GM18526 (cell line): ENCODE measurements around the gene THEMIS.

ENCODE experiments used
- POLR2A ChIP-seq: IDR thresholded peaks from 3 replicates; pipeline ENCODE4 v1.6.1; 2011; ENCODE audit not compliant: insufficient read length; ENCODE audit errors: extremely low read depth

THEMIS gene

DNA sequence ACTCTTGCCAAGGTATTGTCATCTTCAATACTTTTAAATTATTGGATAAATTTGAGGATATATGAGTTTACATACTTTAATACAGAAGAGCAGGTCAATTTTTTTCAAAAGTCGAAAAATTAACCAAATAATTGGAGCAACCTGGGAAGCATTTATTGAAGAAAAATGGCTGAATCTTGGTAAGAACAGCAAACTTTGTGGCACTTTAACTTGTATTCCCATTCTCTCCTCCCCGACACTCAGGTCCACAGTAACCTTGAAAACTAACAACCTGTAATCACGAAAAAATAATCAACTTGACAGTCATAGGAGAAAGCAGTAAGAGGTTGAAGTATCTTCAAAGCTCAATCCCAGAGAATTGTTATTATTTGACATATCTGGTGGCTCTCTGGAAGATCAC lies 55.6 kb downstream of the THEMIS start:
- TF ChIP-seq POLR2A: no peak

DNA sequence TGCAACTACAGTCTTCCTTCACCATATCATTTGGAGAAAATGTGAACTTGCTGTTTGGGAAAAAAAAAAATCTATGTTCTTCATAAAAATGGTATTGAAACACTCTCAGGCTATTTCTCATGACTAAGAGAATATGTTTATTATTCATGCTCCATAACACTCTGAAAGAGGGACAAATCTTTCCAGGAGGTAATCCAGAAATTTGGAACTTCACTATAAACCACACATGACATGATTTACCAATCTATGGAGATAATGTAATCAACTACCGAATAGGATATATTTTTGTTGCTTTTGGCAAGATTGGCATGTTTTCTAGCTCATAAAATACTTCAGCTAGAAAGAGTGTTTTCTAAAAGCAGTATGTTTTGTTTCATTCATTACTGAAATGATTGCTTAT lies 56.3 kb downstream of the THEMIS start:
- TF ChIP-seq POLR2A: no peak

DNA sequence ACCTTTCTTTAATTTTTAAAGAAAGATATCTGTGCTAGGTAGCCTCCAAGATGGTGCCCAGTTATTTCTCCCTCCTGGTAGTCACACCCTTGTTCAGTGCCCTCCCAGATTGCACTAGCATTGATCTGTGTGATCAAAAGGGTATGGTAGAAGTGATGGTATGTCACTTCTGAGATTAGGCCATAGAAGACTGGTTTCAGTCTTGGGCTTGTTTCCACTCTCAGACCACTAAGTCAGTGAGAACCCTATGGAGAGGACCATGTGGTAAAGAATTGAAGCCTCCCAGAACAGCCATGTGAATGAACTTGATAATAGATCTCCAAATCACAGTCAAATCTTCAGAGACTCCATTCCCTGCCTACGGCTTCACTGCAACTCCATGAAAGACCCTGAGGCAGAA lies 57.3 kb downstream of the THEMIS start:
- no peak for TF ChIP-seq POLR2A

DNA sequence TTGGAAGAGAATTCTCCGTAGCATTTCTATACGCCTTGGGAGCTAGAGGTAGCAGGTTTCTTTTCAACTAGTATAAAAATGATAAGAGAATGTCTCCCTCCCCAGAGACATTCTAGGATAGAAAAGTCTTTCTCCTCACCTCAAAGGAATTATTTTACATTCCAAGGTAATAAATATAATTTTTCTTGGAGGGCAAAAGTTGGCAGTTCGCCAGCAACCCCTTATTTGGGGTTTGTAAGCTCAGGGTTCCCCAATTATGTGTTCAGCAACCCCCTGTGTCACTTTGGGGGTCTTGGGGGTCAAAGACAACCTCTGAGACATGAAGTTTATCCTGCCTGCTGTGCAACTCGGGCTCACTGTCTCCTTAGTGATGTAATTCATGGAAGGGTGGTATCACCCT lies 58.3 kb downstream of the THEMIS start:
- TF ChIP-seq POLR2A: no peak

DNA sequence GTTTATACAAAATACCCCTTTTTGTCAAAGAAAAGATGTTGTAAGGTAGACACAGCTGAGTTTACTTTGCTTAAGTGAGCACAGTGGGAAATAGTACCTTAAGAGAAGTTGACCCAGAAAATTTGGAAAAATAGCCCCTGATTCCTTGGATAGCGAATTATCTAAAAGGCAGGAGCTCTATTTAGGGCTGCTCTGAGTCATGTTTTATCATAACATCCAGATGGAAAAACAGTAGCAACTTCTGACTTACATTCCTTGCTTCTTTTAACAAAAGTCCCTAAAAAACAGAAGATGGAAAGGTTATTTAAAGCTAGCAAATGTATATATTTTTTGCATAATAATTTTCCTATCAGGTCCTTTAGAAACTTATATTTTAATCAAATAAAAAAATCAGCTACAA lies 59.0 kb downstream of the THEMIS start:
- no peak for TF ChIP-seq POLR2A

DNA sequence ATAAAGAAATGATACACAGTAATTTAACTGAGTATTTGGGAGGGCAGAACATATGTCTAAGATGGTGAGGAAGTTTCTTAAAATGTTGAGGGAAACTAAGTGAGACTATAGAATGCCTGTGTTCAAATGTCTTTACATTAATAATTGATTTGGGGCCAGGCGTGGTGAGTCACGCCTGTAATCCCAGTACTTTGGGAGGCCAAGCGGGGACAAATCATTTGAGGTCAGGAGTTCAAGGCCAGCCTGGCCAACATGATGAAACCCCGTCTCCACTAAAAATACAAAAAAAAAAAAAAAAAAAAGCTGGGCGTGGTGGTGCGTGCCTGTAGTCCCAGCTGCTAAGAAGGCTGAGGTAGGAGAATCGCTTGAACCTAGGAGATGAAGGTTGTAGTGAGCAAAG lies 66.7 kb downstream of the THEMIS start:
- no peak for TF ChIP-seq POLR2A

DNA sequence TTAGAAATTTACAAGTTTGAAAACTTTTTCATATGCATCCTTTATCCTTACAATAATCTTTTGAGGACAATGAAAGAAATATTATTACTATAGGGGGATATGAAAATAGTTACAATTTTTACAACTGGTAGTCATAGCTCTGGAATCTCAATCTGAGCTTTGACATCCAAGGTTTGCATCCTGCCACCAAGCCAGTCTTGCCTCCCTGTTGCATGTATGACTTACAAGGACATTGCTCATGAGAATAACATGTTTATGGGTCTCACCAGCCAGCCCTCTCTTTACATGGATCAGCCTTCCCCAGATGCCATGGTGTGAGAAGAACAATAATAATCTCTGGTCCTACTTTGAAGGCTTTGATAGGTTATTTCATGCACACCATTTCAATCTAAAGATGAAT lies 67.5 kb downstream of the THEMIS start:
- TF ChIP-seq POLR2A: no peak

DNA sequence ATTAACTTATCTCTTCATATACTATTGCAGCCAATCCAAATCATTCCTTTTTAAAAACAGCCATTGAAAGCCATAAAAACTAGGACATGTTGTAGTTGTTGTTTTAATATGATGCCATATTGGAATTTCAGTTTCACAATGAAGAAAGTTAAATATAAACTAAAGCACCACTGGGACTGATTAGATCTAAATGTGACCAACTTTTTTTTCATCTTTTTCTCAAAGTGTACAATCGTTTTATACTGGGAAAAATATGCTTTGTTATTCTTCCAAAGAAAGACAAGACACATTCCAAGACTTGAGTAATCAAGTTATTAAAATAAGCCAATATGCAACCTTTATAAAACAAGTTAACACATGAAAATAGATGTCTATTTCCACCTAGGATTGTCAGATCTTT lies 68.5 kb downstream of the THEMIS start:
- TF ChIP-seq POLR2A: no peak

DNA sequence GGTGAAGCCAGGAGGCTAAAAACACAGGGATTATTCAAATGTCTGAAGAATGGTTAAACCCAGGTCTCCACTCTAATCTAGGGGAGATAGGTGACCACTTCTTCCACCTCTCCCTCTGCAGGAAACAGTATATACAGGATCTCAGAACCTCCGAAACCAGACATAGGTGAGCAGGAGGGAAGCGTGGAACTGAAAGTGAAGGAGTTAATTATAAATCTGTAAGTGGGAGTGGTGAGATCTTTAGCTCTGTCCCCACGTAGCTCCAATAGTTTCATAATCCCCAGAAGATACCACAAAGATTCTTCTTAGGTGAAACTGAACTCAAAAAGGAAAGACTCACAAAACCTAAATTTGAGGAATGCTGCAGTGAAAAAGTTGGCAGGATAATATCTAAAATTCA lies 76.8 kb downstream of the THEMIS start:
- no peak for TF ChIP-seq POLR2A

DNA sequence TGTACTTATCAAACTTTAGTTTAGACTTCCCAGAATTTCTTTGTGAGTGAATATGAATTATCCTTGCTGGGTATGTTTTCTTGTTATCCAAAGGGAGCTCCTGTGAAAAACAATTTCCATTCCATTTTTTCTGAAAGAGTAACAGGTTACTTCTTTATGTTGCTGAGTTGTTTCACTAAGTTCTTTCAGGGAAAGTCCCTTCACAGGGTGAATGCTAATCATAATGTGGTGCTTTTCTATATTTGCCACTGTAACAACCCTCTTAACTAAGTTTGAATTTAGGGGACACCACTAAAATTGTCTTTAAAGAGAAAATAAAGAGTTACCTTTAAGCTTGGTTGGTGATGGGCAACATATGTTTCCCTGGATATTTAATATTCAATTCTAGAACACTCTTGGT lies 79.4 kb downstream of the THEMIS start:
- no peak for TF ChIP-seq POLR2A

DNA sequence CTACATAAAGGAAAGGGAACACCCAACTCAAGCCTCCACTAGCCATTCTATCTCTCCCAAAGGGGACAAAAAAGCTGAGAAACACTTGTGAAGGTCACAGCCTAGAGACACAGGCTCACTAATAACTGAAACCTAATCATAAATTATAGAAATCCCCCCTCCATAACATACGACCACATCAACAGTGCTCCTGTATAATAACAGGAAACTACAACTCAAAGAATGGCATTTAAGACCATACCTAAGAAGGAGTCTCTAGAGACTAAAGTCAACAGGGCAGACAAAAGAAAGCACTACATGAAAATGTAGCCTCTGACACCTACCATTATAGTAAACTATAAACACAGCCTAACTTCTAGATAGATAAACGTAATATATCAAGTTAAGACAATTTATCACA lies 82.7 kb downstream of the THEMIS start:
- TF ChIP-seq POLR2A: no peak

DNA sequence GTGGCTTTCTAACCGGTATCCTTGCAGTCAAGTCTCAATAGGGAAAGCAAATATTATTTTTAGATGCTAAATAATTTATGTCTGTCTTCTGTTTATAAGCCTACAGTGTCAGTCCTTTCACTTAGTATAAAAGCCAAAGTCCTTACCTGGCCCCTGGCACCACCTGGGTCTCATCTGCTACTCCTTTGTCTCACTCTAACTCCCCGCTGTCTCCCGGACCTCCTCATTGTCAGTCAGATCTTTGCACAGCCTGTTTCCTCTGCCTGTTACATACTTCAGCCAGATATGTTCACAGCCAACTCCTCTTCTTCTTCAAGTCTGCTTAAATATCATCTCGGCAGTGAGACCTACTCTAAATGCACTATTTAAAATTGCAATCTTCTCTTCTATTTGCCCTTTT lies 84.2 kb downstream of the THEMIS start:
- no peak for TF ChIP-seq POLR2A

DNA sequence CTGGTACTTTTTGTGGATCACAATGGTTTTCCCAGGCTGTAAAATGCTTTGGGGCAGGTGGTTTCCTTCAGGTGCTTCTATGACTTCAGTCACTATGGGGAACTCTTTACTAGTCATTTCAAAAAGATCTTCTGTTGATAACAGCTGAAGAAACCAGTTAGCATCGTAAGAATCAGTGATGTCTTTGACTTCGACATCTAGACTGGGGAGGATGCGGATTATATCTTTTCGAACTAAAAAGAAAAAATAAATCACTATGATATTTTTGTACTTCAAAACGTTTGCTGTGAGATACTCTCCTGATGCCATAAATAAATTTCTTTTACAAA lies 87.2 kb downstream of the THEMIS start:
- TF ChIP-seq POLR2A: no peak

DNA sequence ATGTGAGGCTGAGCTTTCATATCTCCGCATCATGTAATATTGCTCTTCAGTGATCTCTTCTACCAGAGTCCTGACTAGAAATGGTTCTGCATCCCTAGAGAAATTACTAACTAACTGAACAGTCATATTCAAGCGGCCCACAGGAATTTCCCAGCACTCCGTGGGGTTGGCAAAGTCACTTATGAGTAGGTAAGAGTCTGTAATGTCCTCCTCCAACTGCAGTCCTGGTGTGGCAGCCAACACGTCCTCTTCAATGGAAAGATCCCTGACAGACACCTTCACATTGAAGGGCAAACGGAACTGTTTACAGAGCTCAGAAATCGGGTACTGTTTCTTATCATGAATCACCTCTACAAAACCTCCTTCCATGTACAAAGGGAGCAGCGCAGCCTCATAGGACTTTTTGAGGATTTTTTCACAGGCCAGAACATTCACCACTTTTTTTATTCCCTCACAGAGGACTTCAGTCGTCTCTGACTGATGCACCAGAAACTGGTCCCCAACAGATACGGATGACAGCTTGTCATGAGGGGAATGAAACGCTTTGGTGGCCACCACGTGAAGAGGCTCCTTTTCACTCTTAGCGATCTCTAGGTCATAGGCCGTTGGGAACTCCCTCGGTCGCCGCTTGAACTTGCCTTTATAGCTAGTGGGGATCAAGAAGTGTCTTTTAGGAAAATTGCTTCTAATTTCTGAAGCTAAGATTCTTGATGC lies 87.7 kb downstream of the THEMIS start:
- TF ChIP-seq POLR2A: no peak

DNA sequence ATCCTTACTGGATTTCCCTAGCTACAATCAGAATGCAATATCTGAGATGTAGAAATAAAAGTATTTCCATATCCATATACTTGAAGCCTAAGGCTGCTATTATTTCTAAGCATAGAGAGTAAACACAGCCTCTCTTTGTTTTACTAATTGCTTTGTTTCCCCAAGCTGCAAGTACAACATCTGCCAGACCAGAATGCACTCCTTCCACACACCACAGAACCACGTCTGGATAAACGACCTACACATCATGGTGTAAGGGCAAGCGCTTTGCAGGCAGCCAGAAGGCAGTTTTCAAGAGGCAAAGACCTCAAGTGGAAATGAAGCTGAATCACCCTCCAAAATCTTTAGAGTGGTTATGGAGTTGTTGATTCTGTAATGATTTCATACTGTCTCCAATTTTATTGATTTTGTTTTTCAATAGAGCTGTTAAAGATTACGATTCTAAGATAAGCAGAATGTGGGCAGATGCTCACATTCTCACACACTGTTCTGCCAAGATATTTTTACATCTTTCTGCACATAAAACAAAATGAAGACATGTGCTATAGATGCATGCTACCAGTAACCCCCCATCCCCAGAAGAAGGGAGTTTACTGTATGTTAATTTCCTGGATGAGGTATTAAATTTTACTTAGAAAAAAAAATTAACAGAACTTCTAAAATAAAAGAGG lies 88.8 kb downstream of the THEMIS start:
- no peak for TF ChIP-seq POLR2A

DNA sequence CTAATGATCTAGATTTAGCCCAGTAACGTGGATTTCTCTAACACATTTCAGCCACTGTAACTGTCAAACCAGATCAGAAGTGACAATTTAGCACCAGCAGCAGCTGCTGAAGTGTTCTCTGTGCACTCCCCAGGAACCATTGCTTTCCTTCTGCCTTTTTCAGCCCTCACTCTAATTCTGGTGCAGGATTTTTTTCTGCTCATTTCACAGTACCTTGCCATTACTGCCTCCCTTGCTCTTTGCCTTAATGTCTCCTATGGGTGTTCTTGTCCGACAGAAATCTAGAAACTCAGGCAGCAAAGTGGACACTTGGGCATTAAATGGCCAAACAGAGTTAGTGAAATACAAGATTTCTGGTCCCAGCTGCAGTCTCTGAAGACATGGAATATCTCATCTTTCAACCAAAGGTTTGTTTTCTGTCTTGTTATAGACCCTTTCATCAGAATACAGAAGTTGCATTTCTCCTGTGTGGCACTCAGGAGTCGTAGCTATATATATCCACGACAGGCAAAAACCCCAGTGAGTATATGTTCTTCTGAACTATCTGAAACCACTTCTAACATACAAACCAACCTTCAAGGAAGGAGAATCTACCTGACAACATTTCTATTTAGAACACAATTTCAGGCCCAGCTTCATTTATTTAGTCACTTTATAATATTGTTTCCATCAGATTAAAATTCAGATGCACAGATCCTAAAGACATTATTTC lies 92.9 kb downstream of the THEMIS start:
- no peak for TF ChIP-seq POLR2A
